ENCODE data around the gene PTGIS. TPM values are rescaled to one million over a fixed set of nuclear protein-coding genes. Genes with fewer than 3 reads are reported as not detected.

PTGIS gene
- total RNA-seq, 2 donors from 2014 or later = 14.1 to 20.9 TPM

- no peak overlapping the region for H3K4me3 Mint-ChIP-seq
- peaks cover 1% of the 10 kb centered on the region for H3K36me3 Mint-ChIP-seq (ENCODE audit: low read depth)
- WGBS, 2 experiments (ENCODE audit: insufficient coverage in 1 of 2, insufficient read length in 1 of 2) = 91 to 100% methylated on average over 3 to 6 of the region's 6 CpGs
- H3K27me3 Mint-ChIP-seq (ENCODE audit: insufficient read depth) = no peaks in the 10 kb centered on the region
- H3K4me1 Mint-ChIP-seq = peaks cover 6% of the 10 kb centered on the region
- no peaks in the 10 kb centered on the region for H3K36me3 ChIP-seq (ENCODE audit: control insufficient read depth, insufficient read depth, low read length)
- H3K9me3 ChIP-seq (ENCODE audit: control insufficient read depth, low read length) = no peaks in the 10 kb centered on the region
- H3K27ac ChIP-seq (ENCODE audit: low read depth, low read length) = no peak overlapping the region
- DNase-seq = peak; percentile 29
- no peaks in the 10 kb centered on the region for H3K4me1 ChIP-seq (ENCODE audit: control insufficient read depth, insufficient read depth, low read length)
- H3K9ac ChIP-seq (ENCODE audit: extremely low read depth, low read length, poor library complexity, severe bottlenecking) = no peak overlapping the region
- H3K9me3 Mint-ChIP-seq = no peaks in the 10 kb centered on the region
- no peak overlapping the region for H3K4me3 ChIP-seq (ENCODE audit: low read length)
- no peak overlapping the region for H3K27ac Mint-ChIP-seq
- peaks cover 8% of the 10 kb centered on the region for H3K27me3 ChIP-seq (ENCODE audit: control insufficient read depth, insufficient read depth, low read length, poor library complexity, severe bottlenecking)
- no peak for TF ChIP-seq CTCF (conservative IDR thresholded peaks at IDR 0.05)
Observed at GRCh38 chr20:49563015-49563980, 4.6 kb downstream of the PTGIS start.

DNA sequence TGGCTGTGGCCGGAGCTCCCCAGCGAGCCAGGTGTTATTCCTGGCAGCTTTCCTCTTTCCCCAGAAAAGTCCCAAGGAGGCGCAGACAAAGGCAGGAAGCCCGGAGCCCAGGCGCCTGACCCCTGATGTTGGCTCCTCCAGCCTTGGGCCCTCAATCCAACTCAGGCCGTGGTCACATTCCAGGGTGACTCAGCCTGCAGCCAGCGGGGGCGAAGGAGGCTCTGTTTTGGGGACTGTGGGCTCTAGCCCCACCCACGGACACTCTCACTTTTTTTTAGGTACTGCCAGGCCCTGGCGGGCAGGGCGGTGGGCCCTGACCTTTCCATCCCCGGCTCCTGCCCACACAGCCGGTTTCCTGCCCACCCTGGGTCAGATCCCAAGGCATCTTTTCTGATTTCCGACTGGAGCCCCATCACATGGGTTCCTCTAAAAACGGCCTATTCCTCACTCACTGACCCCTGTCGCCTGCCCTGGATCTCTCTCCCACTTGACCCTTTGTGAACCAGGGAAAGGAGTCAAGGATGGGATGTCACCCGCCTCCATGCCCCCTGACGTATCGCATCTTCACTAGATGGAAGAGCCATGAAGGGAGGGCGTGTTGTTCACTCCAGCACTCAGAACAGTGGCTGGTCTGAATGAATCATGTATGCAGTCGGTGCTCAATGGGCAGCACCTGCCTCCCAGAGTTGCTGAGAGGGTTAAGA lies 5.5 kb downstream of the PTGIS start:
- Histone ChIP-seq H3K4me3 (ENCODE audit: low read length) (no peak overlapping the region), H3K36me3 (ENCODE audit: control insufficient read depth, insufficient read depth, low read length) (no peaks in the 10 kb centered on the region), H3K27me3 (ENCODE audit: control insufficient read depth, insufficient read depth, low read length, poor library complexity, severe bottlenecking) (peaks cover 6% of the 10 kb centered on the region), H3K9ac (ENCODE audit: extremely low read depth, low read length, poor library complexity, severe bottlenecking) (no peak overlapping the region), H3K4me1 (ENCODE audit: control insufficient read depth, insufficient read depth, low read length) (no peaks in the 10 kb centered on the region), H3K27ac (ENCODE audit: low read depth, low read length) (no peak overlapping the region), H3K9me3 (ENCODE audit: control insufficient read depth, low read length) (no peaks in the 10 kb centered on the region)
- Mint-ChIP-seq H3K9me3 (no peaks in the 10 kb centered on the region), H3K27ac (peak overlapping the region; percentile 89), H3K4me1 (peaks cover 6% of the 10 kb centered on the region), H3K4me3 (no peak overlapping the region), H3K36me3 (ENCODE audit: low read depth) (peaks cover 1% of the 10 kb centered on the region), H3K27me3 (ENCODE audit: insufficient read depth) (no peaks in the 10 kb centered on the region)
- DNase-seq = peak; percentile 90
- 68 to 81% methylated on average over 14 to 21 of the region's 21 CpGs for WGBS, 2 experiments (ENCODE audit: insufficient coverage in 1 of 2, insufficient read length in 1 of 2)
- TF ChIP-seq CTCF (conservative IDR thresholded peaks at IDR 0.05) = no peak

GRCh38 chr20:49561806-49562205 lies 6.1 kb downstream of the PTGIS start:
- H3K4me1 ChIP-seq (ENCODE audit: control insufficient read depth, insufficient read depth, low read length) = no peaks in the 10 kb centered on the region
- H3K9me3 Mint-ChIP-seq = no peaks in the 10 kb centered on the region
- no peaks in the 10 kb centered on the region for H3K9me3 ChIP-seq (ENCODE audit: control insufficient read depth, low read length)
- no peak overlapping the region for H3K4me3 Mint-ChIP-seq
- H3K27me3 ChIP-seq (ENCODE audit: control insufficient read depth, insufficient read depth, low read length, poor library complexity, severe bottlenecking) = no peaks in the 10 kb centered on the region
- H3K36me3 Mint-ChIP-seq (ENCODE audit: low read depth) = peaks cover 1% of the 10 kb centered on the region
- H3K27ac Mint-ChIP-seq = peak overlapping the region; percentile 89
- no peak for TF ChIP-seq CTCF (conservative IDR thresholded peaks at IDR 0.05)
- WGBS, 2 experiments (ENCODE audit: insufficient coverage in 1 of 2, insufficient read length in 1 of 2) = 80 to 85% methylated on average over 1 to 2 of the region's 2 CpGs
- H3K27ac ChIP-seq (ENCODE audit: low read depth, low read length) = no peak overlapping the region
- no peak overlapping the region for H3K4me3 ChIP-seq (ENCODE audit: low read length)
- no peak for DNase-seq
- no peak overlapping the region for H3K9ac ChIP-seq (ENCODE audit: extremely low read depth, low read length, poor library complexity, severe bottlenecking)
- no peaks in the 10 kb centered on the region for H3K27me3 Mint-ChIP-seq (ENCODE audit: insufficient read depth)
- no peaks in the 10 kb centered on the region for H3K36me3 ChIP-seq (ENCODE audit: control insufficient read depth, insufficient read depth, low read length)
- H3K4me1 Mint-ChIP-seq = peaks cover 6% of the 10 kb centered on the region

All from endodermal cell (in vitro differentiated cells).